ENCODE data around the gene DHRS1. TPM values are rescaled to one million over a fixed set of nuclear protein-coding genes. Genes with fewer than 3 reads are reported as not detected.
A peak's percentile ranks its signal among the peaks of the same experiment; 100 is the strongest.

Gene DHRS1
- total RNA-seq (10 to 100 TPM; 21.2 to 27.3 TPM), polyA plus RNA-seq (10 to 100 TPM; 29.6 to 33.2 TPM)
- long read RNA-seq, donor 1, transcript DHRS1-201 (9 exons, 1,480 nt) = major isoform, 59 of 80 reads
- long read RNA-seq, donor 1, partial matches to known transcripts = 3 of 80 reads
- long read RNA-seq, donor 1, other reads (novel, unspliced or antisense) = 13 of 80 reads
- long read RNA-seq, donor 2, transcript DHRS1-201 (9 exons, 1,480 nt) = major isoform, 6 of 16 reads
- long read RNA-seq, donor 2, partial matches to known transcripts = 0 of 16 reads
- long read RNA-seq, donor 2, other reads (novel, unspliced or antisense) = 8 of 16 reads

DNA sequence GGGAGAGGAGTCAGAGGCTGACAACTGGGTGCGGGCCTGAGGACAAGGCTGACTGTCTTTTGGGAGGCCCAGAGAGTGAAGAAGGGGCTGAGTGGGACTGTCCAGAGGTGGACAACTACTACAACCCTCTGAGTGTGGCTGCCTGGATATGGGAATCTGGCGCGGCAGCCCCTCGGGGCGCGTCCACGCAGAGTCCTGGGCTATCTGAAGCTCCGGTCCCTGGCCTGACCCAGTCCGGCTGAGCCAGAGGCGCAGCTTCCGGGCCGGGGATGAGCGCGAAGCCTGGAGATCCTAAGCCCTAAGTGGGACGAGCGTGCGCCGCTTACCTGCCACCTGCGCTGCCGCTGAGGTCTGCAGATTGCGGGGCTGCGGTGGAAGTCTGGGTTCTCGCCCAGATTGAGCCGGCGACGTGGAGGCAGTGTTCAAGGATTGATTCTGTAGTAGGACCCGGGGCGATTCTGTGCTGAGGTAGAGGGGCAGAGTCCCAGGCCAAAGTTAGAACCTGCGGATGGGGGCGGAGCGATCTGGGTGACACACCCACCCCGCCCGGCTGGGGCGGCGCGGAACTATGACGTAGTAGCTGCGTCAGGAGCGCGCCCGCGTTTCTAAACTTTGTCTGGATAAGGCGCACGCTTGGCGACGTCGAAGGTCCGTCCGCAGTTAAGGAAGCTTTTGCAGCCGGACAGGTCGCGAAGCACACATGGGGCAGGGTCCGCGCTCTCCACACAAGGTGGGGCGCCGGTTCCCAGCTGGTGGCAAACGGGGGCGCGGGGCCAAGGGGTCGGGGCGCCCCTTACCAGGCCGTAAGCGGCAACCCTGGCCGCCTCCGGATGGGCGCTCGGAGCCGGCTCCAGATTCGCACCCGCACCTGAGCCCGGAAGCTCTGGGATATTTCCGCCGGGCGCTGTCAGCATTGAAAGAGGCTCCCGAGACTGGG, at the start of gene DHRS1, which contains the start of gene NOP9:
DHRS1 (minus strand) TSS at position 526 of the 937 bp plus-strand sequence. CDS start 674 bp downstream, outside the sequence.
NOP9 (plus strand) TSS at position 596 of the 937 bp plus-strand sequence; CDS start at position 701, 105 bp downstream.
- Histone ChIP-seq H3K36me3 (ENCODE audit: control insufficient read depth in 1 of 2, insufficient read depth in 2 of 2, low read length in 1 of 2) (peaks cover 0 to 3% of the 10 kb centered on the region in 2 donors), H3K27ac (ENCODE audit: low read depth in 1 of 2, low read length in 2 of 2) (peak within 1 kb of the TSS in 1 of 2 donors; percentile 10), H3K27me3 (ENCODE audit: control insufficient read depth in 1 of 2, insufficient read depth in 2 of 2, low read length in 1 of 2) (no peaks in the 10 kb centered on the region), H3K4me3 (ENCODE audit: low read length in 2 of 2) (peak within 1 kb of the TSS; percentile 58 to 90), H3K4me1 (ENCODE audit: control insufficient read depth in 1 of 2, insufficient read depth in 2 of 2, low read length in 2 of 2) (no peaks in the 10 kb centered on the region), H3K9me3 (ENCODE audit: control insufficient read depth, low read length) (no peaks in the 10 kb centered on the region)
- peak; percentile 94 for ATAC-seq (ENCODE audit: low FRiP score)
- WGBS, 2 donors = 1% methylated on average over 69 to 75 of the region's 75 CpGs
- peak; percentile 93 to 97 for DNase-seq
- intact Hi-C loops (cut with DNase I) = loop anchor here in 1 of 2 donors (5.0 kb wide), 1 partner anchor 57 kb away; the partner anchor contains the start of gene TINF2

DNA sequence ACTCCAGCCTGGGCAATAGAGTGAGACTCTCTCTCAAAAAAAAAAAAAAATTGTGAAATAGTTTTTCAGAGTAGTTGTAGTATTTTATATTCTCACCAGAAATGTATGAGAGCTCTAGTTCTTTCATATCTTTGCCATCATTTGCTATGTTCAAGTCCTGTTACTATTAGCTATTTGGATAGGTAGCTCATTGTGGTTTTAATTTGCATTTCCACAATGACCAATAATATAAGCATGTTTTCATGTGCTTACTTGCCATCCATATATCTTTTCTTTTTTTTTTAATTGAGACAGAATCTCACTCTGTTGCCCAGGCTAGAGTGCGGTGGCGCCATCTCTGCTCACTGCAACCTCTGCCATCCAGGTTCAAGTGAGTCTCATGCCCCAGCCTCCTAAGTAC, 48.6 kb upstream of the DHRS1 start:
- H3K4me3 ChIP-seq (ENCODE audit: low read length in 2 of 2) = no peak overlapping the region
- no peaks in the 10 kb centered on the region for H3K4me1 ChIP-seq (ENCODE audit: control insufficient read depth in 1 of 2, insufficient read depth in 2 of 2, low read length in 2 of 2)
- DNase-seq (no peak), ATAC-seq (ENCODE audit: low FRiP score) (no peak)
- H3K9me3 ChIP-seq (ENCODE audit: control insufficient read depth, low read length) = no peaks in the 10 kb centered on the region
- intact Hi-C loops (cut with DNase I) = no loop called here
- 90 to 97% methylated on average over 2 of the region's 2 CpGs for WGBS, 2 donors
- H3K27ac ChIP-seq (ENCODE audit: low read depth in 1 of 2, low read length in 2 of 2) = no peak overlapping the region
- no peaks in the 10 kb centered on the region for H3K36me3 ChIP-seq (ENCODE audit: control insufficient read depth in 1 of 2, insufficient read depth in 2 of 2, low read length in 1 of 2)
- H3K27me3 ChIP-seq (ENCODE audit: control insufficient read depth in 1 of 2, insufficient read depth in 2 of 2, low read length in 1 of 2) = no peaks in the 10 kb centered on the region

DNA sequence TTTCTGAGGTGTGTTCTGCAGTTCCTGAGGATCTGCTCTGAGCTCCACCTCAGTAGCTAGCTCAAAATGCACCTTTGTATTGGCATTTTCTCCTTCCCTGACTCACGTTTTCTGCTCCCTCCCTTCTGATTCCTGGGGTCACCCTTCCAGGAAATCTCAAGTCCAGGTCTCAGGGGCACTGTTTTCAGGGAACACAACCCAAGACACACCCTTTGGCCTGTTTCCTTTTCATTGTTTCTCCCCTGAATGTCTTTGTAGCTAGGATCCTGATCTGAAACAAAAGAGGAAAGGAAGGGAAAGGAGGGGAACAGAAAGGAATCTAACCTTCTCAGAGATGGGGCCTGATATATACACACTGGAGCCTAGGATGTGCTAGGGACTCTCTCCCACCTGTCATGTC, 47.6 kb upstream of the DHRS1 start:
- H3K4me3 ChIP-seq (ENCODE audit: low read length in 2 of 2) = no peak overlapping the region
- no peaks in the 10 kb centered on the region for H3K9me3 ChIP-seq (ENCODE audit: control insufficient read depth, low read length)
- ATAC-seq (ENCODE audit: low FRiP score) (no peak), DNase-seq (no peak)
- 58% methylated on average over 1 of the region's 1 CpG for WGBS, 2 donors
- H3K4me1 ChIP-seq (ENCODE audit: control insufficient read depth in 1 of 2, insufficient read depth in 2 of 2, low read length in 2 of 2) = no peaks in the 10 kb centered on the region
- H3K27ac ChIP-seq (ENCODE audit: low read depth in 1 of 2, low read length in 2 of 2) = no peak overlapping the region
- intact Hi-C loops (cut with DNase I) = no loop called here
- H3K27me3 ChIP-seq (ENCODE audit: control insufficient read depth in 1 of 2, insufficient read depth in 2 of 2, low read length in 1 of 2) = no peaks in the 10 kb centered on the region
- H3K36me3 ChIP-seq (ENCODE audit: control insufficient read depth in 1 of 2, insufficient read depth in 2 of 2, low read length in 1 of 2) = no peaks in the 10 kb centered on the region

DNA sequence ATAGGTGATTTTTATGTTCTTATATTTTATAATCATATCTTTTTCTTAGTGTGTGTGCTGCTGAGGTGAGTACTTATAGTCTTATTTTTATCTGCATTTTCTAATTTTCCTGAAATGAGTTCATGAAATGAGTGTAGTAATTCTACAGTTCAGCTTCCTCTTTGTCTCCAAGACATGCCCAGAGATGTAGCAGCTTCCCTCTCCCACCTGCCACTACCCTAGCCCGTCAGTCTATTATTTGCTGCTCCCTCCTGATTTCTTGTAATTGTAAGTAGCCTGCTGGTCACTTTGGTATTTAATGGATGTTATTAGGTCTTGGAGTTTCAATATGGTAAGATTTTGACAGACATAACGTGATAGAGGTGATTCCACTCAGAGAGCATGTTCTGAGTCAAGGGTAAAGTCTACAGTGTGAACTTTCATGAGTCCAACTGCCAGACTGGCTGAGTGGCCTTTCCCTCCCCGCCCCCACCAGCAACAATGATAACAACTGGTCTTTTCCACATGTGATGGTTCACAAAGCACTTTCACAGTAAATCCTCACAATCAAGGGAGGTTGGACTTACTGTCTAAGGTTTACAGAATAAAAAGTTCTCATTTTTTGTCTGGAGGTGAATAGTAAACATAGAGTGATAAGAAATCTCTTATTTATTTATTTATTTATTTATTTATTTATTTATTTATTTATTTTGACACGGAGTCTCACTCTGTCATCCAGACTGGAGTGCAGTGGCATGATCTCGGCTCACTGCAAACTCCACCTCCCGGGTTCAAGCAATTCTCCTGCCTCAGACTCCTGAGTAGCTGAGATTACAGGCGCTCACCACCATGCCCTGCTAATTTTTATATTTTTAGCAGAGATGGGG, 44.4 kb upstream of the DHRS1 start:
- no peak overlapping the region for H3K27ac ChIP-seq (ENCODE audit: low read depth in 1 of 2, low read length in 2 of 2)
- no peaks in the 10 kb centered on the region for H3K4me1 ChIP-seq (ENCODE audit: control insufficient read depth in 1 of 2, insufficient read depth in 2 of 2, low read length in 2 of 2)
- no peaks in the 10 kb centered on the region for H3K36me3 ChIP-seq (ENCODE audit: control insufficient read depth in 1 of 2, insufficient read depth in 2 of 2, low read length in 1 of 2)
- no peak for ATAC-seq (ENCODE audit: low FRiP score)
- intact Hi-C loops (cut with DNase I) = no loop called here
- WGBS, 2 donors = 75 to 77% methylated on average over 7 of the region's 7 CpGs
- H3K4me3 ChIP-seq (ENCODE audit: low read length in 2 of 2) = no peak overlapping the region
- no peaks in the 10 kb centered on the region for H3K9me3 ChIP-seq (ENCODE audit: control insufficient read depth, low read length)
- no peaks in the 10 kb centered on the region for H3K27me3 ChIP-seq (ENCODE audit: control insufficient read depth in 1 of 2, insufficient read depth in 2 of 2, low read length in 1 of 2)
- DNase-seq = no peak

DNA sequence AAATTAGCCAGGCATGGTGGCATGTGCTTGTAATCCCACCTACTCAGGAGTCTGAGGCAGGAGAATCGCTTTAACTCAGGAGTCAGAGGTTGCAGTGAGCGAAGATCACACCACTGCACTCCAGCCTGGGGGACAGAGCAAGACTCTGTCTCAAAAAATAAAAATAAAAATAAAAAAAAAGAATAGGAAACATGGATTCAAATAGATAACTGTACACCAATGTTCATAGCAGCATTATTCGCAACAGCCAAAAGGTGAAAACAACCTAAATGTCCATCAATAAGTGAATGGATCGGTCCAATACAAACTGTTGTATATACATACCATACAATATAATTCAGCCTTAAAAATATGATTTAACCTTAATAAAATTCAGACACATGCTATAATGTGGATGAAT, 43.3 kb upstream of the DHRS1 start:
- WGBS, 2 donors = 96 to 97% methylated on average over 4 of the region's 4 CpGs
- no peak for DNase-seq
- H3K4me3 ChIP-seq (ENCODE audit: low read length in 2 of 2) = no peak overlapping the region
- intact Hi-C loops (cut with DNase I) = no loop called here
- H3K4me1 ChIP-seq (ENCODE audit: control insufficient read depth in 1 of 2, insufficient read depth in 2 of 2, low read length in 2 of 2) = no peaks in the 10 kb centered on the region
- H3K9me3 ChIP-seq (ENCODE audit: control insufficient read depth, low read length) = no peaks in the 10 kb centered on the region
- no peaks in the 10 kb centered on the region for H3K36me3 ChIP-seq (ENCODE audit: control insufficient read depth in 1 of 2, insufficient read depth in 2 of 2, low read length in 1 of 2)
- no peak for ATAC-seq (ENCODE audit: low FRiP score)
- no peaks in the 10 kb centered on the region for H3K27me3 ChIP-seq (ENCODE audit: control insufficient read depth in 1 of 2, insufficient read depth in 2 of 2, low read length in 1 of 2)
- H3K27ac ChIP-seq (ENCODE audit: low read depth in 1 of 2, low read length in 2 of 2) = no peak overlapping the region

DNA sequence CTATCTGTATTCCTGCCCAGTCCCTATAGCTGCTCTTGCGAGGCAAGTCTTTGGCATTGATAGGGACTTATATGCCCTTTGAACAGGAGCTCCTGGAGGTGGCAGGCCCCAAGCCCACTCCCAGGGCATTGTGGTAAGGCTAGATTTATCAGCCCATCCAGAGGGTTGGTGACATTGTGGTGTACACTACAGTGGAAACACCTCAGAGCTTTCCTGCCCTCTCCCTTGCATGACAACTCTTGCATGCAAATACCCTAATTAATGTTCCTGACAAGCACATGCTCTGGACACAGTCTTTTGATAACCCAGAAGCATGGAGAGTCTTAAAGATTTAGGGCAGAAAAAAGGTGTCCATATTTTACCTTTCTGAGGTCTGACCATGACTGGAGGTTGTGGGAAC, 41.0 kb upstream of the DHRS1 start:
- no peak for ATAC-seq (ENCODE audit: low FRiP score)
- no peak for DNase-seq
- Histone ChIP-seq H3K27ac (ENCODE audit: low read depth in 1 of 2, low read length in 2 of 2) (no peak overlapping the region), H3K4me3 (ENCODE audit: low read length in 2 of 2) (no peak overlapping the region), H3K9me3 (ENCODE audit: control insufficient read depth, low read length) (no peaks in the 10 kb centered on the region), H3K27me3 (ENCODE audit: control insufficient read depth in 1 of 2, insufficient read depth in 2 of 2, low read length in 1 of 2) (no peaks in the 10 kb centered on the region), H3K4me1 (ENCODE audit: control insufficient read depth in 1 of 2, insufficient read depth in 2 of 2, low read length in 2 of 2) (no peaks in the 10 kb centered on the region), H3K36me3 (ENCODE audit: control insufficient read depth in 1 of 2, insufficient read depth in 2 of 2, low read length in 1 of 2) (no peaks in the 10 kb centered on the region)
- 97 to 100% methylated on average over 1 of the region's 1 CpG for WGBS, 2 donors
- intact Hi-C loops (cut with DNase I) = no loop called here

DNA sequence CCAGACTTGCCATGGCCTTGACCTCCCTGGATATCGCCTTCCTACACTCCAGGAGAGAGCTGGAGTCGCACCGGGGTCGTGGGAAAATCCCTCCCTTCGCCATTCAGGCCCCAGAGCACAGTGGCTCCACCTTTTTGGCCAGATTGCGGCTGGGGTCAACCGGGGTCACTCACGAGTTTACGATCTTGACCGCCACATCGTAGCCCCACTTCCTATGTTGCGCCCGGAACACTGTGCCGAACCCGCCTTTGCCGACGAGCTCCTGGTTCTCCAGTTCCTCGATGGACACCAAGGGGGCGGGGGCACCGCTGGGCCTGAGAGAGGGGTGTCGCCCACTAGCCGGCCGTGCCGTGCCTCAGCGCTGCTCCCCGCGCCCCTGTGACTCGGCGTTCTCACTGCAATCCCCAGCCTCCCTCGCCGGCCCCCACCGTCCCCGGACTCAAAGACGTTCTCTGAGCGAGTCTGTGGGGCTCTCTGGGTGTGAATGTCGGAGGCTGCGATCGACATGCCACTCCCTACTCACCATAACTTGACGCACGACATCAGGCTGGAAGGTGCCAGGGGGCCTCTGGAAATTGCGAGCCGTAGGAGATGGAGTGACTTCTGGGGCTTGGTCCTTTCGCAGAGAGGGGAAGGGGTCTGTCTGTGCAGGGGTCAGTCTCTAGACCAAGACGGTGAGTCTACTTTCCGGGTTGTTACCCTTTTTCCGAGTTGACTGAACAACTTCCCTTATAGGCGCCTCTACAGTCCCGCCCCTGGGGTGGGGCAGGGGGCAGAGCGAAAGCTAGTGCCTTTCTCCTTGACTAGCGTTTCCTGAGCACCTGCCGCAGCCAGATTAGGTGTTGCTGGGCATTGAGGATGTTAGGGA, 39.9 kb upstream of the DHRS1 start, which contains the start of gene RIPK3:
RIPK3 (minus strand) TSS at position 708 of the 868 bp plus-strand sequence; CDS start at position 543, 165 bp downstream.
- H3K27me3 ChIP-seq (ENCODE audit: control insufficient read depth in 1 of 2, insufficient read depth in 2 of 2, low read length in 1 of 2) = no peaks in the 10 kb centered on the region
- no peak within 1 kb of the TSS for H3K27ac ChIP-seq (ENCODE audit: low read depth in 1 of 2, low read length in 2 of 2)
- peak; percentile 54 for ATAC-seq (ENCODE audit: low FRiP score)
- no peaks in the 10 kb centered on the region for H3K4me1 ChIP-seq (ENCODE audit: control insufficient read depth in 1 of 2, insufficient read depth in 2 of 2, low read length in 2 of 2)
- no peak within 1 kb of the TSS for H3K4me3 ChIP-seq (ENCODE audit: low read length in 2 of 2)
- 22 to 23% methylated on average over 51 of the region's 51 CpGs for WGBS, 2 donors
- intact Hi-C loops (cut with DNase I) = no loop called here
- H3K9me3 ChIP-seq (ENCODE audit: control insufficient read depth, low read length) = no peaks in the 10 kb centered on the region
- peak; percentile 66 to 81 for DNase-seq
- no peaks in the 10 kb centered on the region for H3K36me3 ChIP-seq (ENCODE audit: control insufficient read depth in 1 of 2, insufficient read depth in 2 of 2, low read length in 1 of 2)

All from aorta (tissue), 5 donors.